Raji (cell line): Measurements from ENCODE around the gene LRP1-AS.

ENCODE experiments used
- POLR2A ChIP-seq: IDR thresholded peaks from 2 replicates; pipeline ENCODE4 v1.6.1; 2011; ENCODE audit warnings: low read depth, low read length, control low read depth; ENCODE audit not compliant: insufficient read depth

The LRP1-AS gene

DNA sequence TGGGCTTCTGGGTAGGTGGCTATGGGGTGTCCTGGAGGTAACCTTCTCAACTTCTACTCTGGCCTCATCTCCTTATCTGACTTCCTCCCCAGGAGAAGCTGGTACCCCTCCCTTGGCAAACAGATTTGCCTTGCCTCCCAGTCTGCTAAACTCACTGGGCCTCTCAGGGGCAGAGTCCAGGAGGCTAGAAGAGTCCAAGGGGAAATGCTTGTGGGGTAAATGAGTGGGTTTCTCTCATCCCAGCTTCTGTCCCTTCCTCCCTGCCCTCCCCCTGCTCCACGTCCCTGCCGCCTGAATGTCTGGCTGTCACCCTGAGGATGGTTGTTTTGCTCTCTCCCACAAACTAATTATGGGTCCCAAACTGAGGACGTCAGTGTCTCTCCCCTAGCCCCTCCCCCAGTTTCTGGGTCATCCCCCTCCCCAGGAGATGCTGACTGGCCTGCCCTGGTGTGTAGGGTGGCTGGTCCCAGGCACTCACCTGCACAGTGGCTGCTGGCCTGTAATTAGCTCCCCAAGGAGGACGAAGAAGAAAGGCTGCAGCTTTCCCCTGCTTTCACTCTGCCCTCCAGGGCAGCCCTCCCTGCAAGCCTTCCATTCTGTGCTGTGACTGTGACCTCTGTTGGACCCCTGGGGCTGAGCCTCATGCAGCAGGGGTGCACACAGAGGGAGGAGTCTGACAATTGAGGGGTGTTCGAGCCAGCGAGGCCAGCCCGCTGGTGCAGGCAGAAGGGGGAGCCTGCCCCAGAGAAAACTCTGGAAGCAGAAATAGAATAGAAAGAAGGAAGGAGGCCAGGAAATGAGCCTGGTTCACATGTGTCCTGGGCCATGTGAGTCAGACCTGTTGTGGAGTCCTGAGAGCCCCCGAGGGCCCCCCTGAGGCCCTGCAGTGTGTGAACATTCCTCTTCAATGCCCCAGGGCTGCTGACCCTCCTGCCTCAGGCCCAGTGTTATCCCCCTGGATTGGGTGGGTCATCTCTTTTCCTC, at the start of gene LRP1-AS:
TSS of gene LRP1-AS (minus strand) at position 659 of the 984 bp plus-strand sequence.
- no peak for TF ChIP-seq POLR2A

DNA sequence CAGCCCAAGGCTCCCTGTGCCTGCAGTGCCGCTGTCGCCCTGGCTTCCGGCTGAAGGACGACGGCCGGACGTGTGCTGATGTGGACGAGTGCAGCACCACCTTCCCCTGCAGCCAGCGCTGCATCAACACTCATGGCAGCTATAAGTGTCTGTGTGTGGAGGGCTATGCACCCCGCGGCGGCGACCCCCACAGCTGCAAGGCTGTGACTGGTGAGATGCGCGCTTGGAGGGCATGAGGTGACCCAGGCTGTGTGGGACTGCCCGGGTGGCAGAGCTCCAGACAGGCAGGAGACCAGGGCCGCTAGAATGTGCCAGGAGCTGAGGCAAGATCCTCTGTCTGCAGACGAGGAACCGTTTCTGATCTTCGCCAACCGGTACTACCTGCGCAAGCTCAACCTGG, 49.5 kb upstream of the LRP1-AS start:
- TF ChIP-seq POLR2A = no peak

DNA sequence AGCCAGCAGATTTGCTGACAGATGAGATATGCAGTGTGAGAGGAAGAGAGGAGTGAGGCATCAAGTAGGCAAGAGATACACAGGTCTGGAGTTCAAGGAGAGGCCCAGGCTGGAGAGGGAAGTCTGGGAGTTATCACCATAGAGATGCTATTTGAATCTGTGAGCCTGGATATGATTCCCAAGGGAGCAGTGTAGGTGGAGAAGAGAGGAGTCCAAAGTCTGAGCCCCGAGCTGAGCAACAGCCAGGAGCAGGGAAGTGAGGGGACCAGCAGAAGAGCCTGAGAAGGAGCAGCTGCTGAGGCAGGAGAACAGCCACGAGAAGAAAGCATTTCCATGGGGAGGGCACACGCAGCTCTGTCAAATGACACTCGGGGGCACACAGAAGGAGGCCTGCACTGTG, 49.0 kb upstream of the LRP1-AS start:
- TF ChIP-seq POLR2A = no peak

DNA sequence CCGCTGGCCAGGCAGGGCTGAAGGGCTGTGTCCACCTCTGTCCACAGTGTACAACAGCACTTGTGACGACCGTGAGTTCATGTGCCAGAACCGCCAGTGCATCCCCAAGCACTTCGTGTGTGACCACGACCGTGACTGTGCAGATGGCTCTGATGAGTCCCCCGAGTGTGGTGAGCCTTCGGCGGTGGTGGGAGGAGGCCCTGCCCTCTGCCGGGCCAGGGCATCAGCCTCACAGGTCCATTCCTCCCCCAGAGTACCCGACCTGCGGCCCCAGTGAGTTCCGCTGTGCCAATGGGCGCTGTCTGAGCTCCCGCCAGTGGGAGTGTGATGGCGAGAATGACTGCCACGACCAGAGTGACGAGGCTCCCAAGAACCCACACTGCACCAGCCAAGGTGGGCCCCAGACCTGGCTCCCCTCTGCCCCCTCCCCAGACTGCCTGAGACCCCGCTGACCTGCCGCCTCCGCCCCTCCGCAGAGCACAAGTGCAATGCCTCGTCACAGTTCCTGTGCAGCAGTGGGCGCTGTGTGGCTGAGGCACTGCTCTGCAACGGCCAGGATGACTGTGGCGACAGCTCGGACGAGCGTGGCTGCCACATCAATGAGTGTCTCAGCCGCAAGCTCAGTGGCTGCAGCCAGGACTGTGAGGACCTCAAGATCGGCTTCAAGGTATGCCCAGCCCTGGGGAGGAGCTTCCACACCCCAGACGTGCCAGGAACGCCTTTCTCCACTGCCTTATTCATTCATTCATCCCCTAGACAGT, 48.4 kb upstream of the LRP1-AS start:
- no peak for TF ChIP-seq POLR2A

DNA sequence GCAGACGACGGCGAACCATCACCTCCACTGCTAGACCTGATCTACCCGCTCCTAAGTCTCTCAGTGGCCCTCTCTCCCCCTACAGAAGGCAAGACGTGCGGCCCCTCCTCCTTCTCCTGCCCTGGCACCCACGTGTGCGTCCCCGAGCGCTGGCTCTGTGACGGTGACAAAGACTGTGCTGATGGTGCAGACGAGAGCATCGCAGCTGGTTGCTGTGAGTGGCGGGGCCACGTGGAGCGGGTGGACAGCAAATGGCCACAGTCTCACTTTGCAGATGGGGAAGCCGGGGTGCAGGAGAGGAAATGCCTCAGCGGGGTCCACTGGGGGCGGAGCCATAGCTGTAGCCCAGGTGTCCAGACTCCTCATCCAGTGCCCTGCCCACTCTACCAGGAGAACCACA, 47.8 kb upstream of the LRP1-AS start:
- TF ChIP-seq POLR2A = no peak

DNA sequence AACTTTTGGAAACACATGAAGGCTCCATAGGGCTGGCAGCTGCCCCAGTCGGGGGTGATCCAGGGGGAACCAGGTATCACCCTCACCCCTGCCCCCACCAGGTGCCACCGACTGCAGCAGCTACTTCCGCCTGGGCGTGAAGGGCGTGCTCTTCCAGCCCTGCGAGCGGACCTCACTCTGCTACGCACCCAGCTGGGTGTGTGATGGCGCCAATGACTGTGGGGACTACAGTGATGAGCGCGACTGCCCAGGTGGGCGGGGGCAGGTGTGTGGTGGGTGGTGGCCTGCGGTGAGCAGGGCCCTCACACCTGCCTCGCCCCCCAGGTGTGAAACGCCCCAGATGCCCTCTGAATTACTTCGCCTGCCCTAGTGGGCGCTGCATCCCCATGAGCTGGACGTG, 46.8 kb upstream of the LRP1-AS start:
- TF ChIP-seq POLR2A = no peak

DNA sequence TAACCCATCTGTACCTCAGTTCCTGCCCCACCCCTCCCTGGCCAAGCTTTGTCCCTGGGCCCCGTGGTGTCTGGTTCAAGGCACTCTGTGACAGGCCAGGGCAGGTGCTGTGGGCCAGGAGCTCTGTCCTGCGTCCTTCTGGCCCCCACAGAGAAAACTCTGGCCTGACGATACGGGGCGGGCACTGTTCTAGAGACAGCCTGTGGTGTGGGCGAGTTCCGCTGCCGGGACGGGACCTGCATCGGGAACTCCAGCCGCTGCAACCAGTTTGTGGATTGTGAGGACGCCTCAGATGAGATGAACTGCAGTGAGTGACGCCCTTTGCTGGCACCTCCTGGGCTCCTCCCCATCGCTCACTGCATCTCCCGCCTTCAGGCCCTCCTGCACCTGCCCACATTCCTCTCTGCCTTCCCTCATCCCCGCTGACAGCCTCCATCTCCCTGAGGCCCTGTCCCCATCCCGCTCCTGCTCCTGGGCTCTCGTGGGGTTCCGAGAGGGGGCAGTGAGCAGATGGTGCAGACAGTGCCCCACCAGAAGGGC, 46.4 kb upstream of the LRP1-AS start:
- TF ChIP-seq POLR2A = no peak

DNA sequence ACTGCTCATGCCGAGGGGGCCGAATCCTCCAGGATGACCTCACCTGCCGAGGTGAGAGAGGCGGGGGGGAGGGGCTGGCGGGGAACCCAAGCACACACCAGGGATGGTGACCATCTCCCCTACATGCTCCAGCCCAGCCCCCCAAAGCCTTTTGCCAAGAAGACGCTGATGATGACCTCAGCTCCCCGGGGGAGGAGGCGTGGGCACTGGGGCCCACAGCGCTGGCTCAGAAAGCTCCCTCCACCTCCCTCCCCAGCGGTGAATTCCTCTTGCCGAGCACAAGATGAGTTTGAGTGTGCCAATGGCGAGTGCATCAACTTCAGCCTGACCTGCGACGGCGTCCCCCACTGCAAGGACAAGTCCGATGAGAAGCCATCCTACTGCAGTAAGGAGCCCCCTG, 45.5 kb upstream of the LRP1-AS start:
- no peak for TF ChIP-seq POLR2A

DNA sequence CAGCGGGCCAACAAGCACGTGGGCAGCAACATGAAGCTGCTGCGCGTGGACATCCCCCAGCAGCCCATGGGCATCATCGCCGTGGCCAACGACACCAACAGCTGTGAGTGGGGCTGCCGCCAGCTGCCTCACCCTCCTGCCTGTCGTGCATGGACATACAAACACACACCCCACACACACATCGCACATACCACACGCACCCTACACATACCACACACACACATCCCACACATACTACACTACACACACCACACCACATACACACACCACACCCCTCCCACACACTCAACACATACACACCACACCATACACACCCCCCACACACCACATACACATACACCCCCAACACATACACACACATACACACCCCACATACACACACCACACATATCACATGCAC, 44.0 kb upstream of the LRP1-AS start:
- TF ChIP-seq POLR2A = no peak

DNA sequence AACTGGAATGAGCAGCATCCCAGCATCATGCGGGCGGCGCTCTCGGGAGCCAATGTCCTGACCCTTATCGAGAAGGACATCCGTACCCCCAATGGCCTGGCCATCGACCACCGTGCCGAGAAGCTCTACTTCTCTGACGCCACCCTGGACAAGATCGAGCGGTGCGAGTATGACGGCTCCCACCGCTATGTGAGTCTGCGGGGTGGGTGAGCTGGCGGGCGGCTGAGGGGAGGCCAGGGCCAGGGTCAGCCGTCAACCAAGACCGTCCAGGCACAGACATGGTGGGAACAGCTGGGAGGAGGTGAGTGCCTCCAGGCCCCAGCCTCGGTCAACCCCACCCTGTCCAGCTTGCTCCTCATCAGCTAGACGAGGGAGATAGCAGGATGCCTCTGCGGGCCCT, 43.4 kb upstream of the LRP1-AS start:
- no peak for TF ChIP-seq POLR2A

DNA sequence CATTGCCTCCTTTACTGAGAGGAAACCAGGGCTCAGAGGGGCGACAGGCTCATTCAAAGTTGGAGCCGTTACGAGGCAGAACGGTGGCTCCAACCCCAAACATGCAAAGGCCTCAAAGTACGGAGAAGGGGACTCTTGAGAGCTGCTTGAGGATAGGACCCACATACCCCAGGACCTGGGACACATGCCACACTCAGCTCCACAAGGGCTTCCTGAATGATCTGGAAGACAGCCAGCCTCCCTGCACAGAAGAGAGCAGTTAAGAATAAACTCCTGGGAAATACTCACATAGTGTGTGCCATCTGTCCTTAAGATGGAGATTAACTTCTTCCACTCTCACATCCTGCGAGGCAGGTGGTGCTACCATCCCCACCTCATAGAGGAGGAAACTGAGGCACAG, 42.6 kb upstream of the LRP1-AS start:
- TF ChIP-seq POLR2A = no peak

DNA sequence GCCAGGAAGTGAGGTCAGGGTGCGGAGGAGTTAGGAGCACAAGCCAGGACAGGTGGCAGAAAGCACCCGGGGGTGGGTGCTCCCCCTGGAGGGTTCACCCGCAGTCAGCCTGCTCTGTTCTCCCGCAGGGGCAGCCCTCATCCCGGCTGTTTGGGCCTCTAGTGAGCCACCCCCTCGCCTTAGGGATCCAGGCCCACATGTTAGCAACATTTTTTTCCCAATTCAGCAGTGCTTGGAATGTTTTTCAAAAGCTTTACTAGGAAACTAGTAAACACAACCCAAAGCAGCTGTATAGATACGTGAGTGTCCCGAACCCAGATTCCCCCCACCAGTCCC, 40.6 kb upstream of the LRP1-AS start:
- TF ChIP-seq POLR2A = no peak

DNA sequence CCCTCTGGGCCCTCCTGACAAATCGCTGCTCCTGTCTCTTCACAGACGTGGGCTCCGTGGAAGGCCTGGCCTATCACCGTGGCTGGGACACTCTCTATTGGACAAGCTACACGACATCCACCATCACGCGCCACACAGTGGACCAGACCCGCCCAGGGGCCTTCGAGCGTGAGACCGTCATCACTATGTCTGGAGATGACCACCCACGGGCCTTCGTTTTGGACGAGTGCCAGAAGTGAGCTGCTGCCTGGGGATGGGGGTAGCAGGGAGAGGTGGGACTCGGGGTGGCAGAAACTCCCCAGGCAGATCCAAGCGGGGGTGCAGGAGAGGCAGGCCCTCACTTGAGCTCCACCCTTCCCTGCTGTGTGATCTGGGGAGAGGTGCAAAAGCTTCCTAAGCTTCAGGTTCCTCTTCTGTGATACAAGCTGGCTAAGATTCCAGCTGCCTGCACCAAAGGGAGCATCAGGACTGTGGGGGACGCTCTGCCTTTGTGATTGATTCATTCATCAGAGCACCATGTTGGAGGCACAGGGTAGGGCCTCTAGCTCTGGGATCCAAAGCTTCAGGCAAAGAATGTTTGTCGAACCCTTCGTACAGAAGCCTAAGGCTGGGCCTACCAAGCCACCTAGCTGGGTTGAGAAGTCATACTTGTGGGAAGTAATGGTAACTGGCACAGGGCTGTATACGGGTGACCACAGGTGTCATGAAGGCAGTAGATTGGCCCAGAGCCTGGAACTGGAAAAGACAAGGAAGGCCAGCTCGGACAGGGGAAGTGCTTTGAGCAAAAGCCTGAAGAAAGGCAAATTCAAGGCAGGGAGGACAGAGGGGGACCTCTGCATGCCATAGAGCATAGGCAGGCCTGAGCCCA, 40.0 kb upstream of the LRP1-AS start:
- no peak for TF ChIP-seq POLR2A

DNA sequence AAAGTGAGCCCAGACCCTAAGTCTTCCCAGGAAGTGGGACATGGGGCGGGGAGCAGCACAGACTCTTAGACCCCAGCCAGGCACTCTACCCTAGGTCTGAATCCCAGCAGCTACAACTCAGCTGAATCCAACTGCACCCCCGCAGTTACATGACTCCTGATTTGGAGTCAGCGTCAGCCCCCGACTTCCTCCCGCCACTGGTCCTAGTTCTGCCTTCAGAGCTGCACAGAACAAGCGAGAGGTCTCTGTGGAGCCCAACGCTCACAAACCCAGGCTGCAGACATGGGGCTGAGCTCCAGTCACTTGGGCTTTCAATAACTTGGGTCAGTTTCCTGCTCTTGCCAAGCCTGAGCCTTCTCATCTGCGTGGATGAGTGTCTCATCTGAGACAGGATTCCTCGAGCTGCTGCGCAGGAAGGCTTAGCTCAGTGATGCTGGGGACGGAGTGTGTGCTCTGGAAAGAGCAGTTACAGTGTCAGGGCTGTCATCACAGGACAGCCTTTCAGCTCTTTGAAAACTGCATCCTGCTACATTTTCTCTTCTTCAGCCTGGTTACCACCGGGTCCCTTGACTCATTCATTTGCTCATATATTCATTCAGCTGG, 38.6 kb upstream of the LRP1-AS start:
- TF ChIP-seq POLR2A = no peak

DNA sequence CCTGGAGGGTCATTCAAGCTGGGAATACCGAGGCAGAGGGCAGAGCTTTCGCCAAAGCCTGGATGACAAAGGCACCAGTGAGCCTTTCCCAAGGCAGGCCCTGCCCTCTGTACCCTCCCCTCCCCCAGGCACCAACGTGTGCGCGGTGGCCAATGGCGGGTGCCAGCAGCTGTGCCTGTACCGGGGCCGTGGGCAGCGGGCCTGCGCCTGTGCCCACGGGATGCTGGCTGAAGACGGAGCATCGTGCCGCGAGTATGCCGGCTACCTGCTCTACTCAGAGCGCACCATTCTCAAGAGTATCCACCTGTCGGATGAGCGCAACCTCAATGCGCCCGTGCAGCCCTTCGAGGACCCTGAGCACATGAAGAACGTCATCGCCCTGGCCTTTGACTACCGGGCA, 38.0 kb upstream of the LRP1-AS start:
- no peak for TF ChIP-seq POLR2A
